ENCODE results near the gene SMIM20. TPM values are rescaled to one million over a fixed set of nuclear protein-coding genes. Genes with fewer than 3 reads are reported as not detected.

SMIM20 gene
- total RNA-seq, 1 donor, result 46.0 TPM

- H3K4me3 ChIP-seq (ENCODE audit: low read depth, low read length), result no peak overlapping the region
- no peak for DNase-seq (ENCODE audit: low read depth)
- TF ChIP-seq CTCF (IDR thresholded peaks at IDR 0.05; ENCODE audit: insufficient read depth, low read length), result no peak
Observed at GRCh38 chr4:25874655-25875054, 39.4 kb upstream of the SMIM20 start.

- TF ChIP-seq CTCF (IDR thresholded peaks at IDR 0.05; ENCODE audit: insufficient read depth, low read length), result no peak
- no peak for DNase-seq (ENCODE audit: low read depth)
- H3K4me3 ChIP-seq (ENCODE audit: low read depth, low read length), result no peak overlapping the region
Observed at GRCh38 chr4:25875281-25875745, 38.7 kb upstream of the SMIM20 start.

- no peak for DNase-seq (ENCODE audit: low read depth)
- no peak overlapping the region for H3K4me3 ChIP-seq (ENCODE audit: low read depth, low read length)
- no peak for TF ChIP-seq CTCF (IDR thresholded peaks at IDR 0.05; ENCODE audit: insufficient read depth, low read length)
Observed at GRCh38 chr4:25878676-25879075, 35.3 kb upstream of the SMIM20 start.

GRCh38 chr4:25879091-25879584, 34.9 kb upstream of the SMIM20 start:
- DNase-seq (ENCODE audit: low read depth), result no peak
- TF ChIP-seq CTCF (IDR thresholded peaks at IDR 0.05; ENCODE audit: insufficient read depth, low read length), result no peak
- no peak overlapping the region for H3K4me3 ChIP-seq (ENCODE audit: low read depth, low read length)

GRCh38 chr4:25879587-25879986, 34.4 kb upstream of the SMIM20 start:
- TF ChIP-seq CTCF (IDR thresholded peaks at IDR 0.05; ENCODE audit: insufficient read depth, low read length), result no peak
- no peak overlapping the region for H3K4me3 ChIP-seq (ENCODE audit: low read depth, low read length)
- no peak for DNase-seq (ENCODE audit: low read depth)

- TF ChIP-seq CTCF (IDR thresholded peaks at IDR 0.05; ENCODE audit: insufficient read depth, low read length), result no peak
- H3K4me3 ChIP-seq (ENCODE audit: low read depth, low read length), result no peak overlapping the region
- DNase-seq (ENCODE audit: low read depth), result peak; percentile 94
Observed at GRCh38 chr4:25879991-25880651, 33.9 kb upstream of the SMIM20 start.

GRCh38 chr4:25881193-25881592, 32.8 kb upstream of the SMIM20 start:
- DNase-seq (ENCODE audit: low read depth), result no peak
- H3K4me3 ChIP-seq (ENCODE audit: low read depth, low read length), result no peak overlapping the region
- no peak for TF ChIP-seq CTCF (IDR thresholded peaks at IDR 0.05; ENCODE audit: insufficient read depth, low read length)

Data from fibroblast of the aortic adventitia (primary cell).